LoVo (cell line): ENCODE results near the gene EIPR1.

Experiments used
- DNase-seq: peaks from one replicate; pipeline ENCODE4 v3.0.0-alpha.2; 2016; ENCODE audit warnings: low spot score

Gene EIPR1

DNA sequence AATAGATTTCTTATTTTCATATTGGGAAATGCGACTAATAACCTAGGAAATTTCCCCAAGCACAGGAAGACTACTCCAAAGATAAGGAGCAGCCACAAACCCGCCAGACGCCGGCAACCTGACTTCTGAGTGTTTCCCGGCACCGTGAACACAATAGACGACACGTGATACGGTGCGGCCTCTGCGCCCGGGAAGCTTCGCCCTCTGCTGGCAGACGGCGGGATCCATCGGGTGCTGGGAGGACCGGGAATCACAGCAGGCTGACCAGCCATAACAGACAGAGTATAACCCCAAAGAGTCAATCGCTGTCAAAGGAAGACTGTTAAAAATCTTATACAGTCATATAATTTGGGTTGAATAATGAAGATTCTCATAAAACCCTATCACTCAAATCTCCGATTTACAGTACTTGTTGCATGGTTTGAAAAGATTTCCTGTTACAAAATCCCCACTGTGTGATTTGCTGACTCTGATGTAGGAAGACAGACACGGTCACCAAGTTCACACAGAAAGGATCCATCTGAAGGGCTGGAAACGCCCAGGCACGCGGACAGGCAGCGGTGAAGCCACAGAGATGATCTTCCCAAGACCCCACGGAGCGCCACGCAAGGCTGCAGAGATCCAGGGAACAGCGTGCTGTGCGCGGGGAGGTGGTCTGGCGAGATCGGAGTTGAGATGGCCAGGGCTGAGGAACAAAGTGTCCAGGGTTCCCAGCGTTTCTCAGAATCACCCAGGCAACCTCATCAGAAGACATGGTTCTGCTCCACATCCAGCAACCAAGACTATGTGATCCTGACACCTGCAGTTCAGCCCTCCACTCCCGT, 73.8 kb downstream of the EIPR1 start:
- peak; percentile 79 for DNase-seq

DNA sequence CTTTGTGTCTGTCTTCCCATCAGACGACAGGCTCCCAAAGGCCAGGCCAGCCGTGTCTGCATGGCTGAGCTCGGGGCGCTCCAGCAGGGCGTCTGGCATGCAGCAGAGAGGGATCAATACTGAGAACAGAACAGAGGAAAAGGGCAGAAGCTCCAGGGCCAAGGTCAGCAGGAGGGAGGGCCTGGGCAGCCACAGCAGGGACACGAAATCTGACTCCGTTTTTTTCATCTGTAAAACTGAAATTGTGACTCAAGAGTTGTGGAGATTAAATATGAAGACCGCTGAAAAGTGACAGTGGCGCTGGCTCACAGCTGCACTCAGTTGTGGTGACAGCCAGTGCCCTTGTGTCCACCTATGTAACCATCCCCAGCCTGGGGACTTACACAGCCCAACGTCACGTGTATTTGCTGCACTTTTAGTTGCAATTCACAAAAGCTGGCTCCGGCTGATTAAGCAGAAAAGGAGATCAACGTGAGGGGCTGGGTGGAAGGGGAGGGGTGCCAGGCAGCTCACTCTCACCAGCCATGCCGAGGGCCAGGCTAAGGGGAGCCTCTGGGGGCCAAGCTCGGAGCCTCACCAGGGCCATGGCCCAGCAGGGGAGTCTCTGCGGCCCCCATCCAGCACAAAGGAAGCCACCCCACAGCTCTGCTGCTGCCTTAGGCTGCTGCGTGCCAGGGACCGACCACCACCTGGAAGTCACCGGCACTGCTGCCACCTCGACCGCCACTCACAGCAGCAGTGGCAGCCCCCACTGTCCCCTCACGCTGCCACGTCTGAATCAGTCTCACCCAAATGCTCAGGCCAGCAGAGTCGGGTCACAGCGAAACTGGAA, 74.7 kb downstream of the EIPR1 start:
- no peak for DNase-seq

DNA sequence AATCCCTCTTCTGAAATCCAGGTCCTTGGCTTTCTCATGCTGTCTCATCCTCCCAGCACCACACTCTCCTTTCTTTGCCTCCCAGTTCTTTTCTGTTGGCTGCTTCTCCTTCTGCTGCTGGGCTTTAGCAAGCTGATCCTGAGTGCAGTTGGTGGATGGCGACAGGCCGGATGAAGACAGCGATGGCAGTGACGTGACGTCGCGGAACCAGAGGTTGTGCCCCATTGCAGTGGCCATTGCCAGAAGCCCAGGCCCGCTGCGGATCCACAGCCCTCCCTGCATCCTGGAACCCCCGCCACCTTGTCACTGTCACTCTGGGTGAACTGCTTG, 75.2 kb downstream of the EIPR1 start:
- no peak for DNase-seq

DNA sequence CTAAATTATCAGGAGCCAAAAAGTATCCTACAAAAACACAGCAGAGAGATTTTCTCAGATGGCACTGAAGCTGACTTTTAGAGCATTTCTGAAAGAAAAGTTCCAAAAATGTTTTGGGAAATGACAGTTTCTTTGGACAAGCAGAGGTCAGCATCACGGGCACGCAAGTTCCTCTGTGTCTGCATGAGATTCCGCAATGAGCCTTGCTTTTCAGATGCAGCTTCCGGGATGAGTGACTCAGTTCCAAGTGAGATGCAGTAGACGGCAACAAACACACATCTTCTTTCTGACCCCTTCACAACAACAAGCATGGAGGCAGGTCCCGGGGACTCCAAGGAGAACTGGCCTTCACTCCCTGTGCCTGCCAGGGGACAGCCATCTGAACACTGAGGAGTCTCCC, 76.6 kb downstream of the EIPR1 start:
- no peak for DNase-seq

DNA sequence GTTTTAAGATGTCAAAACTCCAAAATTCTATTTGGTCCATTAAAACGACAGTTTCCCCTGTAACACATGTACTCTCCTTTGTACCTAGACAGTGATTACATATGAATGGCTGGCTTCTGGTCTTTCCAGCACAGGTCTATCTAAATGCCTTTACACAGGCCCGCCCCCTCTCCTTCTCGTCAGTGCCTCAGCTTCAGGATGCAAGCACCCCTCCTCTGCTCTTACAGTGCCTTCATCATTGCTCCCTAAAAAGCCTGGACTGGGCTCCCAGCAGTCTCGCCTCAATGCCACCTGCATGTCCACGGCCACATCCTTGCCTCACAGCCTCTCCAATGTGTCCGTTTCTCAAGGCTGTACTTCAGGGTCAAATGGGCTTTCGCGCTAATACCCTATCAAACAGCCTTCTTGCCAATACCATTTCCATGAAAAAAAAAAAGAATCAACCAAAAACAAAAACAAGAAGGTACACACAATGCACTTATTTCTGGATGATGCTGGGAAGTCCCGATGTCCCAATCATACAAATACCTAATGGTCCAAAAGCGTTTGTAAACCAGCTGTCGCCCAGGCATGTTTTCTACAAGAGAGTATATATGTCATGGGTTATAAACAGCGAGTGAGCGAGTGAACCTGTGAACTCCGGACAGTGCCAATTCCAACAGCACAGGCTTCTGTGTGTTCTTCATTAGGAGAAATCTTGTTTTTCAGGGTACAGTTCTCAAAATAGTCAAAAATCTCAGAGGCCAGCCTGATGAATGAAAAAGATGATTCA, 77.2 kb downstream of the EIPR1 start:
- DNase-seq, result no peak

DNA sequence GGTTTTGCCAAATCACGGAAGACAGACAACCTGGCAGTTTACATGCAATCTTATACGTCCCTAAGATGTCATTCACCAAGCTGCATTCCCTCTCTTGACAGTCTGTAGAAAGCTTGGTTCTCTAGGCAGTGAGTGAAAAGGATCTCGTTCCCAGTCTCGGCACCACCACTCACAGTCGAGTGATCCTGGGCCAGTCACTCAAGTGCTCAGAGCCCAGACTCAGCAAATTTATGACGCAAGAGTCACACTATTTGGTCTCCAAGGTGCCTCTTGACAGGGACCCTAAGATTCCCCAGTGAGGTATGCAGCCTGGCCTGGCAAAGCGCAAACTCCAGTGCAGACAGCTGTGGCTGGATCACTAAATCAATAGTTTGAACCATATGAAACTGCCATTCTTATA, 77.9 kb downstream of the EIPR1 start:
- DNase-seq, result no peak

DNA sequence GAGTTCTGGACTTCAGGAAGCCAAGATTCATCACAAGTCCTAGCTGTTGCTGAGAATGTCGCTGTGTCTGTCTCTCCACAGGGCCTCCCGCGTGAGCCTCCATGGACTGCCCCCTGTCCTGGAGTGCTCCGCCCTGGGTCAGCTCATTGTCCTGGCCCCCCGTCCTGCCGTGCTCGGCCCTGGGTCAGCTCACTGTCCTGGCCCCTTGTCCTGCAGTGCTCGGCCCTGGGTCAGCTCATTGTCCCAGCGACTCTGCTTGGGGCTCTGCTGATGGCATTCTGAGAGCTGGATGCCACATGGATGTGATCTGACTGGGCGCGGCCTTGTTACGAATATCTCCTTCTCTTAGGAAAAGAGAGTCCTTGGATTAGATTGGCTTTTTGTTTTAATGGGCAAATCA, 78.5 kb downstream of the EIPR1 start:
- DNase-seq, result no peak

DNA sequence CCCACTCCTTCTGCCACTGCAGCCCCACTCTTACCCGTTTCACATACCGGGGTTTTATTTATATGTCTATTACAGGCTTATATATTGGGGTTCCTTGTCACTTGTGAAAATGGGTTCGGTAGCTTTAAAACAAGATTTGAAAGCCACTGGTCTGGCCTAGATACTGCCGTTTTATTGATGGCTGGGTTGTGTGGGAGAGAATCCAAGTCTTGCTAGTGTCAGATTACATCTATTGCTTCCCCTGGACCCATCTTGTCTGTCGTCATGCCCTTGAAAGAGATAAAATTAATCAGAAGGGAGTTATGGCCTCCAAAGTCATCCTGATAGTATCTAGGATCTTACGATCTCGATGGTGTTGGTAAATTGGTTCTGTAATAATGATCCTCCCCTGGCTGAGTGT, 79.4 kb downstream of the EIPR1 start:
- DNase-seq, result no peak

DNA sequence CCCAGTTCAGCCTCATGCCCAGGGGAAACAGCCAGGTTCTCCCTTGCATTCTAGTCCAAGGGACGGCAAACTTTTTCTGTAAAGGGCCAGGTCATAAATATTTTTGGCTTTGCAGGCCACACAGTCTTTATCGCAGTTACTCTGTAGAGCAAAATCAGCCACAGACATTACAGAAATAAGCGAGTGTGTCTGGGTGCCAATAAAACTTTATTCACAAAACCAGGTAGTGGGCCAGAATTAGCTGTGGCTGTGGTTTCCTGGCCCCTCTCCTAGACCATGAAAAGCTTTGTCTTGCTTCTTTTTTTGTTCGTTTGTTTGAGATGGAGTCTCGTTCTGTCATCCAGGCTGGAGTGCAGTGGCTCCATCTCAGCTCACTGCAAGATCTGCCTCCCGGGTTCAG, 80.1 kb downstream of the EIPR1 start:
- DNase-seq, result no peak

DNA sequence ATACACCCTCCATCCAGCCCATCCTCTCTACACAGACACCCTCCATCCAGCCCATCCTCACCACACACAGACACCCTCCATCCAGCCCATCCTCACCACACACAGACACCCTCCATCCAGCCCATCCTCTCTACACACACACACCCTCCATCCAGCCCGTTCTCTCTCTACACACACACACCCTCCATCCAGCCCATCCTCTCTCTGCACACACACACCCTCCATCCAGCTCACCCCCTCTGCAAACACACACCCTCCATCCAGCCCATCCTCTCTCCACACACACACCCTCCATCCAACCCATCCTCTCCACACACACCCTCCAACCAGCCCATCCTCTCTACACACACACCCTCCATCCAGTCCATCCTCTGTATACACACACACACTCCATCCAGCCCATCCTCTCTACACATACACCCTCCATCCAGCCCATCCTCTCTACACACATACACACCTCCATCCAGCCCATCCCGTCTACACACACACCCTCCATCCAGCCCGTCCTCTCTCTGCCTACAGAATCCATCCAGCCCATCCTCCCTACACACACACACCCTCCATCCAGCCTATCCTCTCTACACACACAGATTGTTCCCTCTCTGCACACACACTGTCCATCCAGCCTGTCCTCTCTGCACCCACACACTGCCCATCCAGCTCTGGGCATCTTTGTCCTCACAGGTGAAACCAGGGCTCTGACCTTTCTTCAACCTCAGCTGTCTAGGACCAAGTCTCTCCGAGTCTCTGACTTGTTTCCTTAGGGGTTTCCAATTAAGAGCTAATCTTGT, 81.2 kb downstream of the EIPR1 start:
- DNase-seq, result no peak

DNA sequence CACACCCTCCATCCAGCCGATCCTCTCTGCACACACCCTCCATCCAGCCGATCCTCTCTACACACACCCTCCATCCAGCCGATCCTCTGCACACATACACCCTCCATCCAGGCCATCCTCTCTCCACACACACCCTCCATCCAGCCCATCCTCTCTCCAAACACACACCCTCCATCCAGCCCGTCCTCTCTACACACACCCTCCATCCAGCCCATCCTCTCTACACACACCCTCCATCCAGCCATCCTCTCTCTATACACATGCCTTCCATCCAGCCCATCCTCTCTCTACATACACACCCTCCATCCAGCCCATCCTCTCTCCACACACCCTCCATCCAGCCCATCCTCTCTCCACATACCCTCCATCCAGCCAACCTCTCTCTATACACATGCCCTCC, 83.1 kb downstream of the EIPR1 start:
- DNase-seq, result no peak

DNA sequence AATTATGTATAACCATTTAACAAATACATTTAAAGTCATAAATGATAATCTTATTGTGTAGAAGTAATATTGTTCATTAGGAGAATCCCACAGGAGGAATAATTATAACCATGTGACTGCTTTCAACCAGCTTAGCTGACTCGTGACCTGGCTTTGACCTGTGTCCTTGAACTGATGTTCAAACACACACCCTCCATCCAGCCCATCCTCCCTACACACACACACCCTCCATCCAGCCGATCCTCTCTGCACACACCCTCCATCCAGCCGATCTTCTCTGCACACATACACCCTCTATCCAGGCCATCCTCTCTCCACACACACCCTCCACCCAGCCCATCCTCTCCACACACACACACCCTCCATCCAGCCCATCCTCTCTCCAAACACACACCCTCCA, 83.5 kb downstream of the EIPR1 start:
- DNase-seq, result no peak

DNA sequence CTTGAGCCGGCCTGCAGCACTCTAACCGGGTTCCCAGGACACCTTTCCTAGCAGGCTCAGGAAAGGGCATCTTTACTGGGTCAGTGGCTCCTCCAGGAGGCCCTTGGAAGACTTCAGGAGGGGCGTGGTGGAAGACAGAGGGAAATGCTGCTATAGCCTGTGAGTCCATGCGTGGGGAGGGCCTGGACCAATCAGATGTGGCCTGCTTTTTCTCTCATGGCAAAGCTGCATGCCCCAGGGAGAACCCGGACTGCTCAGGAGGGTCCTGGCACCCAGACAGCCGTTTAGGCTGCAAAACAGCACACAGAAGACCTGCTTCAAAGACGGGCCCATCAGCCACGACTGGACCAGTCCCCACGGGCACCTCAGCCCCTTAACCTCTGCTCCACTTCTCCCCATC, 84.4 kb downstream of the EIPR1 start:
- DNase-seq, result no peak

DNA sequence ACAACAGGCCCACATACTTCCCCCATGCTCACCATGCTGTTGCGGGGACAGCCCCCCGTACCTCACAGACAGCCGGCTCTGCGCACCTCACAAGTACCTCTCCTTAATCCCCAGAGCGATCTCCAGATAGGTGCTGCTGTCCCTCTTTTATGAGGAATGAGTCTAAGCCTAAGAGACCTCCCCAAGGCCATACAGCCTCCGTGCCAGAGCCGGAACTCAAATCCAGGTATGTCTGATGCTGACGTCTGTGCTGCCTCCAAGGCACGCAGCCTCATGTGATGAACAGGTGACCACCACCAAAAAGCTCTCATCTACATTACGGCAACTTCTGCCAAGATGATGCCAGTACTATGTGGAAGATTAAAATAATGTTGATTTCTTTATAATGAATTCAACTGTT, 85.2 kb downstream of the EIPR1 start:
- no peak for DNase-seq

DNA sequence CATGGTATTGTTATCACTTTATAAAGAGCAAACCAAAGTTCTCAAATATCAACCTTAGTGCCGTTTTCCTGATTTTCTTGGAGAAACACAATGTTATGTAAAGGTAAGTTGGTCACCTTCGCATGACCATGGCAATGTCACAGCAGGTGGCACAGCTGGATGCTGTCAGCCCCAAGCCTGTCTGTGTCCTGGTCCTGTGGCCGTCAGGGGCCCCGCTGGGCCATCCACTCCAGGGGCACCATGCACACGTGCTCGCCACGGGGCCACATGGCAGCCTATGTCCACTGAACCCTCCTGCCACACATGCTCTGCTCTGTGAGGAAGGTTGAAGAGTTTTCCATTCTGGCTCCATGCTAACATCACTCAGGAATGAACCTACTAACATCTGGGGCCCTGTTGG, 85.9 kb downstream of the EIPR1 start:
- no peak for DNase-seq

DNA sequence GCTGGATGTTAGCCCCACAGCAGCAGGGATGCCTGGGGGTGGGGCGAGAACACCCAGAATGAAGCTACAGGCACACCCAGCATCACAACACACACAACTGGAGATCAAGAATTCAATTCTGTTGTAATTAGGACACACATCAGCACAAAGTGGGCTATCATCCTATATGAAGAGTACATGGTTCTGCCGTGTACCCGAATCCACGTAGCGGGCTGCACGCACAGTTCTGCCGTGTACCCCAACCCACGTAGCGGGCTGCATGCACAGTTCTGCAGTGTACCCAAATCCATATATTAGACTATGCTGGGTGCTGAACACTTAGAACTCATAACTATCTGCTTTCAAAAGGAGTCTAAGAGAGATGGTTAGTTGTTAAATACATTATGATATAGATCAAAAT, 86.5 kb downstream of the EIPR1 start:
- DNase-seq, result no peak

DNA sequence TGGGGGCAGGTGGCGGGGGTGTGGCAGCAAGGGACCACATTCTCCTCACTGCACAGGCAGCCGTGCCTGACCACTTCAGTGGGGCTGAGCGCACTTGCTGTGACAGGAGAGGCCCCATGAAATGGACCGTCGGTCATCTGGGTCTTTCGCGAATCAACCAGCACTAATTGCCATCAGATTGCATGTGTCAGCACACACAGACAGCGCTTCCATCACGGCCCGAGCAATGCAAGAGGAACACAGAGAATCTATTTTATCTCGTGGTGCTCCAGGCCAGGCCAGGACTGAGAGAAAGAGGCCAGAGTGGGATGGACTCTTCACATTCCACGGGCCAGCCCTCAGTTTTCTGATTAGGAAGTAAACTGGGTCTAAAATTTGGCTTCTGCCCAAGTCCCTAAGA, 87.0 kb downstream of the EIPR1 start:
- DNase-seq, result no peak

DNA sequence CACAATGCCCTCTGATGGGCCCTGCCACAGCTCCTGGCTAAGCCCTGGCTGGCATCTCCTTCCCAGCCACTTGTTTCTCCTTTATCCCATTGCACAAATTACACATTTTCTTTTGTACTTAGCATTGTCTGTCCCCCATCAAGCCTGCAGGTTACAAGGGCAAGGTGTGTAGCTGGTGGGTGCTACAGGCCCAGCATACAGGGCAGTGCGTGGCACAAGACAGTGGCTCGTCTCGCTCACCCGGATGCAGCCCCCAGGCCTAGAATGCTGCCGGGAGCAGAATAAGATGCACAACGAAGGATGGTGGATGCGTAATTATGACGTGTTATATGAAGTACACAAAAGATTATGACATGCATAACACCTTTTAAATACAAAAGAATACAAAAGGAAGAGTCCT, 87.6 kb downstream of the EIPR1 start:
- DNase-seq, result no peak

DNA sequence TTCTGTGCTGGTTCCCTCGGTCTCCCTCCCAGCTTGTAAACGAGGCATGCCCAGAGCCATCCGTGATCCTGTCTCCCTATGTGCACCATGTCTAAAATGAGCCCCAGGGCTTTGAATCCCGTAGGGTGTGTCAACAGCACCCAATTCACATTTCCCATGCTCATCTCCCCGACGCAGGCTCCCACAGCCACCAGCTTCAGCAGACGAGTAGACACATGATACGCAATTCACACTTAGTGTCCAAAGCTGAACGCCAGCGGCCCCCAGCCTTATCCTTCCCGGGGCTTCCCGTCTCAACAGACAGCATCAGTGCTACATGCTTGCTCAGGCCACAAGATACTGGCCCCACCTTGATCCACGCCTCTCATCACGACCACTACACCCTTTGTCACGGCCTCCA, 88.1 kb downstream of the EIPR1 start:
- DNase-seq, result no peak

DNA sequence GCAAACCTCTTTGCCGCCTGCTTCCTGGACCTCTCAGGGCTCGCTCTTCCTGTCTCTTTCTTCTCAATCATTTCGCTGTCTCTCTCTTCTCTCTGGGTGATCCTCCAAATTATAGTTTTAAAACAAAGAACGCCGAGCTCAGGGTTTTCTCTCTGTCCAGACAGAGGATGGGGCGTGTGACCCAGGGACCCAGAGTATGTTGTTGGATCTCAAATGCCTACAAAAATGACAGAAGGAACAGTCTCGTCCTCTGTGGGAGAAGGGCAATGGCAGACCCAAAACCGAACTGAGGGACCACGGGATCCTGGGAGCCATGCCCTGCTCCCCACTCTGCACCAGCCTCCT, 88.5 kb downstream of the EIPR1 start:
- no peak for DNase-seq

DNA sequence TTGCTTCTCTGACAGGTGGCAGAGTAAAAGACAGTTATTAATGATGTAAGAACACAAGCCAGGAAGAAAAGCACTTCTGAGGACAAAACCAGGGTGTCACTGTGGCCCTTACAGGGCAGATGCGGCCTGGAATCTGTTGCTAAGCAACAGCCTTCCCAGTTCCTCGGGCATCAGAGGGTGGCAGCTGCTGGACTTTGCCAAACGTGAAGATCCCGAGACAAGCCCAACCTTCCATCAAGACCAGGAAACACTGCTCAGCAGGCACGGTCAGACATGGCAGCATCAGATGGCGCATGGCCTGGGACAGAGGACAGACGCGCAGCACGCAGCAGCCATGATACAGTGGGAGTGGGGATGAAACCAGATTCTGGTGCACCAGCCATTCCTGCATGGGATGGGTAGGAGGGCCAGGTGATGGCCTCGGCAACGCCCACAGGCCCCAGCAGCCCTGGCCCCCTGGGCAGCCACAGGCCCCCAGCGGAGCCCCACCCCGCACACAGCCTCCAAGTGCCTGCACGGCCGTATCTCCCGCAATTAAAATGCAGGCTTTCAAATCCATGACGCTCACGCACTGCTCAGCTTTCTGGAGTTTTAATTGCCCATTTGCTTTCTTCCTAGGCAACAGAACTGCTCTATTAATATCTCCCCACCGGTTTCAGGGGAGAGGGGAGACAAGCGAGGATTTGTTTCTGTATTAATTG, 89.0 kb downstream of the EIPR1 start:
- no peak for DNase-seq

DNA sequence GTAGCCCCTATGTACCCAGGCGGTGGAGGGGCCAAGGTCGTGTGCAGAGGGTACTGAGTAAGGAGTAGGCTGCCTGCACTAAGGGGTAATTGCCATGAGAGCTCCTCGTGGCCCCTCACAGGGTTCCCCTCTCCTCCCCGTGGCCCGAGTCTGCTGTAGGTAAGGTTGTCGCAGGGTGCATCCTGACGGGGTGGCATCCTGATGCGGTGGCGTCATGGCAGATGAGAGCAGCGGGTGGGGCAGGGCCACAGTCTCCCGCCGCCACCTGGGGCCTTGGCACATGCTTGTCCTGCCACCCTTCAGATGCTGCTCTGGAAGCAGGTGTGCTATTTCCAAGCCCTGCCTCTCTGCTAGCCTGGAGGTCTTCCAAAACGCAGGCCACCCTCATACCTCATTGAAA, 89.7 kb downstream of the EIPR1 start:
- DNase-seq, result no peak
